Measurements from ENCODE around the gene SLC24A3.

DNA sequence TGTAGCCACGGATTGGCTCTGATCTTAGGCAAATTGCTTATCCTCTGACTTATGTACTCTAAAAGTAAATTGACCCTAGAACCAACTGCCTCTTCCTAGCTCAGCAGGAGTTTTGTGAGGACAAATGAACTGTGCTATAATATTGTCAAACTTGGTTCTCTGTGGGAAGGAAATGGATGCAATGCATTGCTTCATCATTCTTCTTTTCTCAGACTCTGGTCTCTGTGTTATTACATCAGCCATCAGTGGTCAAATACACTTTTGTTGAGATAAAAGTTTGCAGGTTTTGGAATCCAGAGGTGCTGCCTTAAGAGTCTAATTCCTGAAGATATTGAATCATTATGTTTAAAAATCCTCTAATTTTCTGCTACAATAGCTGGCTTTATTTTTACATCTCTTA is 64.9 kb downstream of the SLC24A3 start:
- TF ChIP-seq, protein P1, sequence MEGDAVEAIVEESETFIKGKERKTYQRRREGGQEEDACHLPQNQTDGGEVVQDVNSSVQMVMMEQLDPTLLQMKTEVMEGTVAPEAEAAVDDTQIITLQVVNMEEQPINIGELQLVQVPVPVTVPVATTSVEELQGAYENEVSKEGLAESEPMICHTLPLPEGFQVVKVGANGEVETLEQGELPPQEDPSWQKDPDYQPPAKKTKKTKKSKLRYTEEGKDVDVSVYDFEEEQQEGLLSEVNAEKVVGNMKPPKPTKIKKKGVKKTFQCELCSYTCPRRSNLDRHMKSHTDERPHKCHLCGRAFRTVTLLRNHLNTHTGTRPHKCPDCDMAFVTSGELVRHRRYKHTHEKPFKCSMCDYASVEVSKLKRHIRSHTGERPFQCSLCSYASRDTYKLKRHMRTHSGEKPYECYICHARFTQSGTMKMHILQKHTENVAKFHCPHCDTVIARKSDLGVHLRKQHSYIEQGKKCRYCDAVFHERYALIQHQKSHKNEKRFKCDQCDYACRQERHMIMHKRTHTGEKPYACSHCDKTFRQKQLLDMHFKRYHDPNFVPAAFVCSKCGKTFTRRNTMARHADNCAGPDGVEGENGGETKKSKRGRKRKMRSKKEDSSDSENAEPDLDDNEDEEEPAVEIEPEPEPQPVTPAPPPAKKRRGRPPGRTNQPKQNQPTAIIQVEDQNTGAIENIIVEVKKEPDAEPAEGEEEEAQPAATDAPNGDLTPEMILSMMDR (IDR thresholded peaks at IDR 0.05), result no peak
- no peak for TF ChIP-seq ZFX (IDR thresholded peaks at IDR 0.05; ENCODE audit: borderline replicate concordance)
